T47D (cell line): ENCODE measurements around the gene SND1.

Source experiments
- DNase-seq, 2 experiments: peaks; one replicate each; pipeline versions ENCODE4 v3.0.0 to v3.0.0-alpha.2; 2011 to 2012; ENCODE audit warnings: low read depth in 1 of 2, low spot score in 1 of 2
- JUND ChIP-seq: IDR thresholded peaks from 2 replicates; pipeline ENCODE4 v1.6.1; 2012; ENCODE audit warnings: low read depth
- in situ Hi-C: cut with HindIII; loops from 2 replicates; pipeline ENCODE4 v1.10.0; 2016; ENCODE audit warnings: low sequenced_read_pairs, low pct_unique_long_range_greater_than_20kb

SND1 gene

DNA sequence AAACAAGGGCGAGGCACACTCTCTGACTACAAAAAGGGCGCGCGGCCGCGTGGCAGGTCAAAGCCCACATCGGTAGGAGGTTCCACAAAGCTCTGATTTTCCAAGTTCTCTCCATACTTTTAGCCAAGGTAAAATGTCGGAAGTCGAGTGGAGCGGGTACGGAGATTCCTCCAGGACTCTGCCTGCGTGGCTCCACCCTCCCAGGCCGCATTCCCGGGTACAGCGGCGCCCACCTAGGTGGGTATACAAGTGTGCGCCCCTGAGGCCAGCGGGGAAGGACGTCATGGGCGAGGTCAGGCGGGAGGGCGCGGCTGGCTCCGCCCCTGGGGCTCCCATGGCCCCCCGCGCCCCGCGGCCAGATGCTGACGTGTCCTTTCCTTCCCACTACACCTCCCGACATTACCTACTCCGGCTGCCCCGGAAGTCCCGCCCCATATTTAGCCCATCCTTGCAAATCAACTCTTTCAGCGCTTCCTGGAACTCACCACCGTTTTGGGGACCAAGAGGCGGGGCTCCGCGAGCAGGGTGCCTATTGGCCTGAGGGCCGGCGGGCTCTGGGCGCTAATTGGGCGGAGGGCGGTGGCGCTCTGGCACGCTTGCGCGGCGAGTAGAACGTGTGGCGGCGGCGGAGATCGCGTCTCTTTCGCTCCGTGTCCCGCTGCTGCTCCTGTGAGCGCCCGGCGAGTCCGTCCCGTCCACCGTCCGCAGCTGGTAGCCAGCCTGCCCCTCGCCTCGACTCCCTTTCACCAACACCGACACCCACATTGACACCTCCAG is at the start of gene SND1:
SND1 (plus strand) TSS at position 639 of the 777 bp plus-strand sequence. CDS start 180 bp downstream, outside the sequence.
- no peak for TF ChIP-seq JUND
- in situ Hi-C loops = no loop called here
- DNase-seq = peak; percentile 93 to 98

GRCh38 chr7:127608446-127608845 is 43.5 kb upstream of the SND1 start:
- TF ChIP-seq JUND = no peak
- in situ Hi-C loops = no loop called here
- DNase-seq = peak in 1 of 2 experiments; percentile 1

DNA sequence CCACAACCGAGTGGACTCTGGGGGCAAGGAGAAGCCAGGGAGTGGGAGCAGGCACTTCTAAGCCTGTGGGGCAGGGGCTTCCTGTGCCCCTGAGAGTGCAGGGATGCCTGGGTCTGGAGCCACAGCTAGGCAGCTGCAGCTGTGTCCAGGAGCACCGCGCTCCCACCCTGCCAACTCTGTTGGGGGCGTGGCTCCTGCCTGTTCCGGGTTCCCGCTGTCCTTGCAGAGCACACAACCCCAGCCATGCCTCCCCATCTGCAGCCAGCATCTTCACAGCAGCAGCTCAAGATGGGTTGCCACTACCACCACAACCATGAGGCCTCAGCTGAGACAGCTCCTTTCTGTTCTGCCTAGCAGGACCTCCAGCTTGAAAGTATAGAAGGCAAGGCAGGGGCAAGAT is 42.7 kb upstream of the SND1 start:
- in situ Hi-C loops = no loop called here
- TF ChIP-seq JUND = no peak
- no peak for DNase-seq

DNA sequence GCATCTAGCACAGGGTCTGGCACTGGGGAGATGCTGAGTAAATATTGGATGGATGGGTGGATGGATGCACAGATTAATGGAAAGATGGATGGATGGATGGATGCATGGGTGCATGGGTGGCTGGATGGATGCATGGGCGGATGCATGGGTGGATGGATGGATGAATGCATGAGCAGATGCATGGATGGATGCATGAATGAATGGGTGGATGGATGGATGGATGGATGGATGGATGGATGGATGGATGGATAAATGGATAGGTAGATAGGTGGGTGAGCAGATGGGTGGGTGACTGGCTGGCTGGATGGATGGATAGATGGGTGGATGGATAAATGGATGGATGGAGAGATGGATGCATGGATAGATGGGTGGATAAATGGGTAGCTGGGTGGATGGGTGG is 39.7 kb upstream of the SND1 start:
- DNase-seq = no peak
- no peak for TF ChIP-seq JUND
- in situ Hi-C loops = no loop called here

GRCh38 chr7:127616724-127617123 is 35.3 kb upstream of the SND1 start:
- in situ Hi-C loops = no loop called here
- DNase-seq = no peak
- no peak for TF ChIP-seq JUND

DNA sequence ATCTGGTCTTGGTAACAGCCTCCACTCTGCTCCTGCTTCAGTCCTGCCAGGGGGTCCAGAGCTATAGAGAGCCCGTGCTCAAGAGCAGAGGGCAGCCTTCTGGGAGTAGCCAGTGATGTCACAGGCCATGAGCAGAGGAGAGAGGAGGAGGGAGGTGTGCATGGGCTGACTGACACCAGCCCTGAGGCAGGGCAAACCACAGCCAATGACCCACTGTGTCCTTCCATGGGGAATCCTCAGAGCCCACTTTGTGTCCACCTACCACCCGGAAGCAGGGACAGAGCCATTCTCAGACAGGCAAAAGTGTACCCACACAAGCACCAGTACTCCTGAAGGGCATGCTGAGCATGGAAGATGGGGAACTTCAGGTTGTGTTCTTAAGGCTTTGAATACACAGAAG is 34.0 kb upstream of the SND1 start, which contains the start of gene PAX4:
PAX4 (minus strand) TSS at position 101 of the 400 bp plus-strand sequence. CDS start 2,214 bp downstream, outside the sequence.
- in situ Hi-C loops = no loop called here
- no peak for TF ChIP-seq JUND
- no peak for DNase-seq

DNA sequence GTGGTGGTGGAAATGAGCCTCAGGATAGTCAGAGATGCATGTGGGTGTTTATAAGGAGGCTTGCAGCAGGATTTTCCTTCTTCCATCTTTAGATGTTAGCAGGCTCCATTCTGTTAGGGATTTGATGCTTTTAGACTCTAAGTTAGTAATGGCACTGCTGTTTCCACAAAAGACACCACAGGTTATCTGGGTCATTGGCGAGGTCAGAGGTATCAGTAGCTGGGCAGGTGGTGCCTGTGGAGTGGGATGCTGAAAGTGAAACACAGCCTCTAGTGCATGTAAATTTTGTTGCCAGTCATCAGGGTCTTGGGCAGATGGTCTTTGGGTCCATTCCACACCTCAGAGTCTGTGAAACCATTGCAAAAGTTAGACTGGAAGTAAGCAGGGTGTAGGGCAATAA is 33.2 kb upstream of the SND1 start:
- no peak for DNase-seq
- in situ Hi-C loops = no loop called here

DNA sequence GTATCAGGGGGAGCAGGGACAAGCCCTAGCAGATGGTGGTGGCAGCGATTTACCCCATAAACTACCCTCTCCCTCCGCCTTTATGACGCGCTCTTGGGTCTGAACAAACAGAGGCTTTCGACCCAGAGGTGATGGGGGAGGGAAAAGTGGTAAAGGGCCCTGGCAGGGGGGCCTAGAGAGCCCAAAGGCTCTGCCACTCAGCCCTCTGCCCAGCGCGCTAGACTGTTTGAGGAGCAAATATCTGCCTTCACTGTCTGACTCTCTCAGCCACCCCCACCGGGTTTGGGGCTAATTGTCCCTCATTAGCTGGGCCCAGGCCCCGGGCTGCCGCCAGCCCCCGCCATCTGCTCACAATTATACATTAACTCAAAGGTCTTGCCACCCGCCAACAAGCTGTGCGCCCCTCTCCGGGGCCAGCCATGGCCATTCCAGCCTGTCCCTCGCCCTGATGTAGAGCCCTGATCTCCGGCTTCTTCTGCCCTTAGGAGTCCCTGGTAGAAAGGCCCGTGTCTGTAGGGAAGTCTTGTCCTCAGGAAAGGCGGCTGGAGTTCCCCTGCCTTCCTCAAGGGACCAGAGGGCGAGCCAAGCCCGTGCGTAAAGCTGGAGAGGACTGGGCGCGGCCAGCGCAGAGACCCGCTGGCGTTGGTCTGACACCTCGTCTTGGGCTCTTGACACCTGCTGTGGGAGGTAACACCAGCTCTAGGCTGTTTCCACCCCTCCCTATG is 32.2 kb upstream of the SND1 start:
- TF ChIP-seq JUND = no peak
- in situ Hi-C loops = no loop called here
- DNase-seq = no peak

More for the DNA sequence above, 33.2 kb upstream of the SND1 start:
- no peak for TF ChIP-seq JUND

DNA sequence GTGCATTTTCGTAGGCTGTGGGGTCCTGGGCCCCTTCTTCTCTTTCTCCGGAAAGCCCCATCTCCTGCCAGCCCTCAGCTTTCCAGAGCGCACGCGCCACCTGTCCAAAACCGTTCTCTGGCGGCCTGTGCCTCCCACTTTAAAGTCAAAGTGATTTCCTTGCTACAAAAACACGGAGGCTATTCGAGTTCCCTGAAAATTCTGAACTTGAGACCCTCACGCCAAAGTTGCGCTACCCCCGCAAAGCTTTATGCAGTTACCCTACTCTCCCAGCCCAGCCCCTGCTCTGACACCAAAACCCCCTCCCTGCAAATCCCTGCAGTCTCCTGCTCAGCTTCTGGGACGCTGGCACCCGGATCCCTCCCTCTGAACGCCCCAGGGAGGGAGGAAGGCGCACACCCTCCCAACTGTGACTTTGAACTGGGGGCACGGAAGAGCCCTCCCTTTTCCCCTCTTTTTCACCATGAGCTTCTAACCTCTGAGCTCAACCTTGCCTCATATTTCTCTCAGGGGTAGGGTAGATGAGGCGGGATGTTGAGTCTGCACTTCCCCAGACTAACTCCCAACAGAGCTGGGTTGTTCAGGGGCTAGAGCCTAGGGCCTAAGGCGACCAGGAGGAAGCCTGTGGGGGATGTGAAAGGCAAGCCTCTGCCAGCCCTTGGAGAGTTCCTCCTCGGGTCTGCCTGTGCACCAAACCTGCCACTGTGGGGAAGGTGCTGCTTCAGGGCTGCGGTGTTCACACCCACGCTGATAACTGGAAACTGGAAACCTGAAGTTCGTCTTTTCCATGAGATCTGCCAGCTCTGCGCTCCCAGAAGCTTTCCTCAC is 31.4 kb upstream of the SND1 start:
- DNase-seq = no peak
- in situ Hi-C loops = no loop called here
- no peak for TF ChIP-seq JUND

- no peak for TF ChIP-seq JUND
- in situ Hi-C loops = no loop called here
- DNase-seq = no peak
These were observed 26.7 kb upstream of the SND1 start for GRCh38 chr7:127625331-127625730.

DNA sequence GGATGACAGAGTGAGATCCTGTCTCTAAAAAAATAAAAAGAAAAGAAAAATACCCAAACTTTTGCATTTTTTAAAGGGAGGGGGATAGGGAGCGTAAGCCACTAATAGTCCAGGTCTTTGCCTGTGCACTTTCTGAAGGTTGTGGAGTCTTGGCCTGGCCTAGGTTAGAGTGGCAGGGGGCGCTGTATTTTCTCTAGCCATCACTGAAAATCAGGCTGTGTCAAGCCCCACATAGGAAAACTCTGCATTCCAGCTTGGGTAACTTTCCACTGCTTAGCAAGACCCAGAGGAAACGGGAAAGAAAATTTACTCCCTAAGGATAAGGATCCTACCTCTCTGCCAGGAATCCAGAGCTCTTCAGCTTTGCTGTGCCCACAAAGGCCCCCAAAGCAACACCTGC is 23.5 kb upstream of the SND1 start:
- in situ Hi-C loops = no loop called here
- DNase-seq = no peak

DNA sequence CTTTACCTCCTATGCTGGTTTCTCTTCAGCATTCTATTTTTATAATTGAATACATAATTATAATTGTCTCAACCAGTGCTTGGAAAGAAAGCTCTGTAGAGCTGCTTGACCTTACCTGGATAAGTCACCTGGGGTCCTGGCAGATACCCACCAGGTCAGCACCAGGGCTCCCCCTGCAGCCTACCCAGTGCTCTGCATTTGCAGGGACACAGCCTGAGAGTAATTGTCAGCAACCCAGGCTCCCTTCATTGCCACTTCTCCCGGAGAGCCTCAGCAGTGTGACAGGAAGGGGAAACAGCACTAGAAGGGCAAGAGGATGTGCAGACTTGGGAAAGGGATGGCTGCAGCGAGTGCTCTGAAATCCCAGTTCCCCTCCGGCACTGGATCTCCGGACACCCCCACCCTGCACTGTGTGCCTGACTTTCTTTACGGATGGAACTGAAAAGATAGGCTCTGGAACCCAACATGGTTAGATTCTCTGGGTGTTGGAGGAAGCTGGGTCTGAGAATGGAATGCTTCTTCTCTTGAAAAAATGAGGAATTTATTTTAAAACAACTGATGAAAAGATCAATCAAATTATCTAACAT is 22.6 kb upstream of the SND1 start:
- in situ Hi-C loops = no loop called here
- peak in 1 of 2 experiments; percentile 27 for DNase-seq
- TF ChIP-seq JUND = no peak

More for the DNA sequence above, 23.5 kb upstream of the SND1 start:
- no peak for TF ChIP-seq JUND
